Measurements from ENCODE around the gene CACNG1. TPM values are rescaled to one million over a fixed set of nuclear protein-coding genes. Genes with fewer than 3 reads are reported as not detected.

Gene CACNG1
- total and polyA plus RNA-seq, 11 donors: not detected

DNA sequence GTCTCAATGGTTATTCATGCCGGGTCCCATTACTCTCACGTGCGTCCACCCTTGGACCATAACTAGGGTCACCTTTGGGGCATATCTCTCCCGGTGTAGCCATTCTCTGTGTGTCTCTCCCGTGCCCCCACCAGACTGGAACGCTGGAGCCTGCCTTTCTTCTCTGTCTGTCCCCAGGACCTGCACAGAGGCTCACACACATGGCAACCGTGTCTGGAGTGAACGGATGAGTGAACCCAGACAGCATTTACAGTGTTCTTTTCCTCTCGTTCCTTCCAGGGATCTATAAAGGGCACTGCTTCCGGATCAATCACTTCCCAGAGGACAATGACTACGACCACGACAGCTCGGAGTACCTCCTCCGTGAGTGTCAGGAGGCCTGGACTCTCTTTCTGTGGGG lies 26.4 kb upstream of the CACNG1 start:
- H3K9me3 ChIP-seq: no peaks in the 10 kb centered on the region
- no peak for ATAC-seq
- 82 to 89% (median 86%) methylated on average over 13 to 14 of the region's 14 CpGs for WGBS, 4 donors
- H3K4me1 ChIP-seq: no peaks in the 10 kb centered on the region
- no peaks in the 10 kb centered on the region for H3K36me3 ChIP-seq
- no peak for TF ChIP-seq CTCF (IDR thresholded peaks at IDR 0.05)
- TF ChIP-seq POLR2A (IDR thresholded peaks at IDR 0.05): no peak
- DNase-seq: no peak
- no peak overlapping the region for H3K4me3 ChIP-seq
- intact Hi-C loops (cut with DNase I): no loop called here
- no peak overlapping the region for H3K27ac ChIP-seq
- H3K27me3 ChIP-seq: peaks cover 0 to 4% (median 0%) of the 10 kb centered on the region in 9 donors

DNA sequence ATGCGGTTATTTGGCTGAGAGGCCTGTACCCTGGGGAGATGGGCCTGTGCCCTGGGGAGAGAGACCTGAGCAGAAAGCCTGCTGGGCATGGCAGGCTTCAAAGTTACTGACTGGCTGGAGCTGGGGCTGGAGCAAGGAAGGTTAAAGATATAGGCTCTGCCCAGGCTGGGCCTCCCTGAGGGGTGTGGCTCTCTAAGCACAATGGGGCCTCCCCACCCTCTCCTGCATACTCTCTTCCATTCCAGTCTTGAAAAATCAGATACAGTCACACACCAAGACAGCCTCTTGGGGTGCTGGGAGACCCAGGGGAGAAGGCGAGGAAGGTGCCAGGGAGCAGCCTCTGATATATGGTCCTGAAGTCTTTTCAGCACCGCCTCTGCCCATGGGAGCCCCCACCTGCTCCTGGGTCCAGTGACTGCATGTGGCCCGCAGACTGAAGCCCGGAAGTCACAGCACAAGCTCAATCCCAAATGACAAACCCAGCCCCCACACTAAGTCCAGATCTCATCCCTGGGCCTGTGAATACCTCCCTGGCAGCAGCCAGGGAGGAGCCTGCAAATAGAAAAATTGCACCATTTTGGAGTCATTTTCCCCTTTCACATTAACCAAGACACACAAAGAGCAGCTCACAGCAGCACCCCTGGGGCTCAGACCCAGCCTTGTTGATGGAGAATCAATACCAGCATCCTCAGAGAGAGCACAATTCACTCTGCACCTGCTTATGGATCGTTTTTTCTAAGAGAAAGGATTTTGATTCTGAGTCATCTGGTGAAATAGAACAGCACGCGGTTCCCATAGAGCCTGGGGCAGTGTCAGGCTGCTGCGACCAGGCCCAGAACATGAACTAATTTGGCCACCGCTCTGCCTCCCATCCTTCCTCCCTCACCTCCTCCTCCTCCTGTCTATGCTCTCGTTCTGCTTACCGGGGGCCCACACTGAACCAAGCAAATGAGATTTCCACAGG lies 25.6 kb upstream of the CACNG1 start:
- Histone ChIP-seq H3K36me3 (no peaks in the 10 kb centered on the region), H3K27ac (no peak overlapping the region), H3K9me3 (no peaks in the 10 kb centered on the region), H3K27me3 (peaks cover 0 to 4% (median 0%) of the 10 kb centered on the region in 9 donors), H3K4me1 (no peaks in the 10 kb centered on the region), H3K4me3 (no peak overlapping the region)
- no peak for DNase-seq
- intact Hi-C loops (cut with DNase I): no loop called here
- no peak for TF ChIP-seq CTCF (IDR thresholded peaks at IDR 0.05)
- no peak for TF ChIP-seq POLR2A (IDR thresholded peaks at IDR 0.05)
- ATAC-seq: no peak
- 85 to 90% (median 87%) methylated on average over 10 to 12 of the region's 12 CpGs for WGBS, 4 donors

DNA sequence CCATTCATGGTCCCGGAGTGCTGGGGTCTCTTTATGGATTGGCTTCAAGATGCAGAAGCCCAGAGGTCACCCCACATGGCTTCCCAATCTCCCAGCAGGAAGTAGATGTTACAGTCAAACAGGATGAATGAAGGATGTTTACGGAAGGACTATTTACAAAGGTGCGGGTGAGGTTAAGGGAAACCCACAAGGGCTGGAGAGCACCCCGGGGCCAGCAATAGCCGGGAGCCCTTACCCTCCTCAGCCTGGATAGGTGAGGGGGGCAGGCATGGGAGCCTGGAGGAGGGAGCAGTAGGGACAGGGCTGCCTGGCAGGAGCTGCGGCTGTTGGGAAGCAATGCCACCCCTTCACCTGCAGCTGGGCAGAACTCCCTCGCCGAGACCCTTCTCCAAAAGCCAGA lies 24.5 kb upstream of the CACNG1 start:
- H3K27ac ChIP-seq: no peak overlapping the region
- ATAC-seq: no peak
- H3K27me3 ChIP-seq: peaks cover 0 to 4% (median 0%) of the 10 kb centered on the region in 9 donors
- H3K4me1 ChIP-seq: no peaks in the 10 kb centered on the region
- H3K4me3 ChIP-seq: no peak overlapping the region
- intact Hi-C loops (cut with DNase I): no loop called here
- WGBS, 4 donors: 69 to 86% (median 78%) methylated on average over 8 of the region's 8 CpGs
- TF ChIP-seq CTCF (IDR thresholded peaks at IDR 0.05): no peak
- H3K36me3 ChIP-seq: no peaks in the 10 kb centered on the region
- DNase-seq: no peak
- no peaks in the 10 kb centered on the region for H3K9me3 ChIP-seq

GRCh38 chr17:67020293-67020766 lies 24.0 kb upstream of the CACNG1 start:
- H3K4me1 ChIP-seq: no peaks in the 10 kb centered on the region
- intact Hi-C loops (cut with DNase I): no loop called here
- DNase-seq: no peak
- peaks cover 0 to 4% (median 0%) of the 10 kb centered on the region in 9 donors for H3K27me3 ChIP-seq
- no peaks in the 10 kb centered on the region for H3K36me3 ChIP-seq
- H3K4me3 ChIP-seq: no peak overlapping the region
- H3K27ac ChIP-seq: no peak overlapping the region
- ATAC-seq: no peak
- H3K9me3 ChIP-seq: no peaks in the 10 kb centered on the region
- 75 to 80% (median 78%) methylated on average over 10 to 11 of the region's 11 CpGs for WGBS, 4 donors
- TF ChIP-seq CTCF (IDR thresholded peaks at IDR 0.05): no peak
- TF ChIP-seq POLR2A (IDR thresholded peaks at IDR 0.05): no peak

Measured in heart left ventricle (tissue), 16 donors.